Loucy (cell line): ENCODE measurements around the gene C5orf46.

Source experiments
- CTCF ChIP-seq: fragments of 200-600 bp; sonication (generic); conservative IDR thresholded peaks from 2 replicates; pipeline ENCODE4 v1.5.1; 2014; ENCODE audit warnings: mild to moderate bottlenecking, antibody characterized with exemption, low read length
- EZH2phosphoT487 ChIP-seq: fragments of 200-600 bp; IDR thresholded peaks from 2 replicates; pipeline ENCODE4 v1.6.1; 2018; ENCODE audit warnings: antibody characterized with exemption, mild to moderate bottlenecking, moderate library complexity, borderline replicate concordance

- TF ChIP-seq CTCF (no peak), EZH2phosphoT487 (no peak)
Measured at GRCh38 chr5:147863454-147864158, 42.7 kb downstream of the C5orf46 start.
